HepG2 (cell line): ENCODE measurements around the gene PARP15.

Experiments
- ELK4 ChIP-seq: sonication (generic); formaldehyde crosslinking; IDR thresholded peaks from 2 replicates; pipeline ENCODE4 v1.9.0; 2021; ENCODE audit warnings: missing genetic modification reagents, borderline replicate concordance
- HCFC1 ChIP-seq: fragments of 150-350 bp; IDR thresholded peaks from 2 replicates; pipeline ENCODE4 v1.6.1; 2014; ENCODE audit warnings: low read depth, low read length
- JUND ChIP-seq: sonication (generic); formaldehyde crosslinking; IDR thresholded peaks from 2 replicates; pipeline ENCODE4 v1.8.0; 2022; ENCODE audit warnings: mild to moderate bottlenecking, missing genetic modification reagents
- NR2F6 ChIP-seq, 2 experiments: IDR thresholded peaks; 2 replicates each; pipeline ENCODE4 v1.6.1; 2016; ENCODE audit warnings: antibody characterized with exemption in 1 of 2, mild to moderate bottlenecking in 1 of 2
- POLR2A ChIP-seq, 2 experiments: IDR thresholded peaks; 2 replicates each; pipeline ENCODE4 v1.6.1; 2011; ENCODE audit warnings: low read depth in 2 of 2, low read length in 2 of 2, mild to moderate bottlenecking in 1 of 2, moderate library complexity in 1 of 2; ENCODE audit not compliant: insufficient read depth in 1 of 2
- U2AF2 ChIP-seq: fragments of 200-400 bp; formaldehyde crosslinking; IDR thresholded peaks from 2 replicates; pipeline ENCODE4 v1.6.1; 2017; ENCODE audit warnings: low read depth, mild to moderate bottlenecking, low read length
- ZFP36 ChIP-seq: fragments of 150-350 bp; IDR thresholded peaks from 2 replicates; pipeline ENCODE4 v1.6.1; 2018; ENCODE audit warnings: borderline replicate concordance, low read length, low read depth; ENCODE audit not compliant: partially characterized antibody
- ZNF333 ChIP-seq: sonication (generic); formaldehyde crosslinking; IDR thresholded peaks from 2 replicates; pipeline ENCODE4 v1.4.0; 2020; ENCODE audit warnings: mild to moderate bottlenecking, missing genetic modification reagents, borderline replicate concordance
- ZNF780A ChIP-seq: sonication (generic); formaldehyde crosslinking; IDR thresholded peaks from 2 replicates; pipeline ENCODE4 v1.8.0; 2022; ENCODE audit warnings: mild to moderate bottlenecking, missing genetic modification reagents, moderate library complexity
- TF ChIP-seq, protein P1 (sequence below): sonication (generic); formaldehyde crosslinking; IDR thresholded peaks from 2 replicates; pipeline ENCODE4 v1.5.0; 2020; ENCODE audit warnings: missing genetic modification reagents
- TF ChIP-seq, protein P2 (sequence below): sonication (generic); formaldehyde crosslinking; conservative IDR thresholded peaks from 2 replicates; pipeline ENCODE4 v1.4.0; 2020; ENCODE audit warnings: mild to moderate bottlenecking, missing genetic modification reagents, moderate library complexity
- TF ChIP-seq, protein P3 (sequence below): sonication (generic); formaldehyde crosslinking; IDR thresholded peaks from 2 replicates; pipeline ENCODE4 v1.5.0; 2020; ENCODE audit warnings: mild to moderate bottlenecking, missing genetic modification reagents, moderate library complexity

DNA sequence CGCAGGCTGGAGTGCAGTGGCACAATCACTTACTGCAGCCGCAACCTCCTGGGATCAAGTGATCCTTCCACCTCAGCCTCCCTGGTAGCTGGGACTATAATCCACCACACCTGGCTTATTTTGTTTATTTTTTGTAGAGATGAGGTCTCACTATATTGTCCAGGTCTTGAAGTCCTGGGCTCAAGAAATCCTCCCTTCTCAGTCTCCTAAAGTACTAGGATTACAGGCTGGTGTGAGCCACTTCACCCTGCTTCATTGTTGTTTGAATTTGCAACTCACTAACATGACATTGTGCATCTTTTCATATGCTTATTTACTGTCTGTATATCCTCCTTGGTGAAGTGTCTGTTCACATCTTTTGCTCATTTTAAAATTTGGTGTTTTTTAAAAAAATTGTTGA, 10.1 kb downstream of the PARP15 start:
- TF ChIP-seq U2AF2 (no peak), POLR2A (IDR thresholded peaks at IDR 0.05; ENCODE audit: insufficient read depth in 1 of 2, low read depth in 2 of 2, low read length in 2 of 2) (no peak), ZNF780A (CRISPR knock-in tag) (no peak), ZFP36 (no peak), JUND (CRISPR knock-in tag) (no peak), NR2F6 (IDR thresholded peaks at IDR 0.05) (no peak), NR2F6 (CRISPR knock-in tag; IDR thresholded peaks at IDR 0.05) (no peak), ZNF333 (CRISPR knock-in tag) (no peak), ELK4 (CRISPR knock-in tag) (no peak), HCFC1 (no peak)
- TF ChIP-seq, protein P1, sequence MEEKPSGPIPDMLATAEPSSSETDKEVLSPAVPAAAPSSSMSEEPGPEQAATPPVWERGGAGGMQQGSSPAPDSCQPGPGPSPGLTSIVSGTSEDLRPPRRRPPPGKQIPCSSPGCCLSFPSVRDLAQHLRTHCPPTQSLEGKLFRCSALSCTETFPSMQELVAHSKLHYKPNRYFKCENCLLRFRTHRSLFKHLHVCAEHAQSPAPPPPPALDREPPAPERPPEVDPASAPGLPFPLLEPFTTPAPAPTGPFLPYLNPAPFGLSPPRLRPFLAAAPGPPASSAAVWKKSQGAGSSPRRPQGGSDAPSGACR: no peak
- TF ChIP-seq, protein P2, sequence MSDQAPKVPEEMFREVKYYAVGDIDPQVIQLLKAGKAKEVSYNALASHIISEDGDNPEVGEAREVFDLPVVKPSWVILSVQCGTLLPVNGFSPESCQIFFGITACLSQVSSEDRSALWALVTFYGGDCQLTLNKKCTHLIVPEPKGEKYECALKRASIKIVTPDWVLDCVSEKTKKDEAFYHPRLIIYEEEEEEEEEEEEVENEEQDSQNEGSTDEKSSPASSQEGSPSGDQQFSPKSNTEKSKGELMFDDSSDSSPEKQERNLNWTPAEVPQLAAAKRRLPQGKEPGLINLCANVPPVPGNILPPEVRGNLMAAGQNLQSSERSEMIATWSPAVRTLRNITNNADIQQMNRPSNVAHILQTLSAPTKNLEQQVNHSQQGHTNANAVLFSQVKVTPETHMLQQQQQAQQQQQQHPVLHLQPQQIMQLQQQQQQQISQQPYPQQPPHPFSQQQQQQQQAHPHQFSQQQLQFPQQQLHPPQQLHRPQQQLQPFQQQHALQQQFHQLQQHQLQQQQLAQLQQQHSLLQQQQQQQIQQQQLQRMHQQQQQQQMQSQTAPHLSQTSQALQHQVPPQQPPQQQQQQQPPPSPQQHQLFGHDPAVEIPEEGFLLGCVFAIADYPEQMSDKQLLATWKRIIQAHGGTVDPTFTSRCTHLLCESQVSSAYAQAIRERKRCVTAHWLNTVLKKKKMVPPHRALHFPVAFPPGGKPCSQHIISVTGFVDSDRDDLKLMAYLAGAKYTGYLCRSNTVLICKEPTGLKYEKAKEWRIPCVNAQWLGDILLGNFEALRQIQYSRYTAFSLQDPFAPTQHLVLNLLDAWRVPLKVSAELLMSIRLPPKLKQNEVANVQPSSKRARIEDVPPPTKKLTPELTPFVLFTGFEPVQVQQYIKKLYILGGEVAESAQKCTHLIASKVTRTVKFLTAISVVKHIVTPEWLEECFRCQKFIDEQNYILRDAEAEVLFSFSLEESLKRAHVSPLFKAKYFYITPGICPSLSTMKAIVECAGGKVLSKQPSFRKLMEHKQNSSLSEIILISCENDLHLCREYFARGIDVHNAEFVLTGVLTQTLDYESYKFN (CRISPR knock-in tag): no peak
- TF ChIP-seq, protein P3, sequence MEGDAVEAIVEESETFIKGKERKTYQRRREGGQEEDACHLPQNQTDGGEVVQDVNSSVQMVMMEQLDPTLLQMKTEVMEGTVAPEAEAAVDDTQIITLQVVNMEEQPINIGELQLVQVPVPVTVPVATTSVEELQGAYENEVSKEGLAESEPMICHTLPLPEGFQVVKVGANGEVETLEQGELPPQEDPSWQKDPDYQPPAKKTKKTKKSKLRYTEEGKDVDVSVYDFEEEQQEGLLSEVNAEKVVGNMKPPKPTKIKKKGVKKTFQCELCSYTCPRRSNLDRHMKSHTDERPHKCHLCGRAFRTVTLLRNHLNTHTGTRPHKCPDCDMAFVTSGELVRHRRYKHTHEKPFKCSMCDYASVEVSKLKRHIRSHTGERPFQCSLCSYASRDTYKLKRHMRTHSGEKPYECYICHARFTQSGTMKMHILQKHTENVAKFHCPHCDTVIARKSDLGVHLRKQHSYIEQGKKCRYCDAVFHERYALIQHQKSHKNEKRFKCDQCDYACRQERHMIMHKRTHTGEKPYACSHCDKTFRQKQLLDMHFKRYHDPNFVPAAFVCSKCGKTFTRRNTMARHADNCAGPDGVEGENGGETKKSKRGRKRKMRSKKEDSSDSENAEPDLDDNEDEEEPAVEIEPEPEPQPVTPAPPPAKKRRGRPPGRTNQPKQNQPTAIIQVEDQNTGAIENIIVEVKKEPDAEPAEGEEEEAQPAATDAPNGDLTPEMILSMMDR (CRISPR knock-in tag): no peak
